GM18499 (cell line): ENCODE measurements around the gene GSTO1.

Experiments
- ATAC-seq: cut with Tn5 transposase; IDR thresholded peaks from one replicate; pipeline ENCODE4 v1.9.1; 2021; ENCODE audit warnings: moderate number of reproducible peaks; ENCODE audit not compliant: insufficient read depth, unreplicated experiment

GSTO1 gene

DNA sequence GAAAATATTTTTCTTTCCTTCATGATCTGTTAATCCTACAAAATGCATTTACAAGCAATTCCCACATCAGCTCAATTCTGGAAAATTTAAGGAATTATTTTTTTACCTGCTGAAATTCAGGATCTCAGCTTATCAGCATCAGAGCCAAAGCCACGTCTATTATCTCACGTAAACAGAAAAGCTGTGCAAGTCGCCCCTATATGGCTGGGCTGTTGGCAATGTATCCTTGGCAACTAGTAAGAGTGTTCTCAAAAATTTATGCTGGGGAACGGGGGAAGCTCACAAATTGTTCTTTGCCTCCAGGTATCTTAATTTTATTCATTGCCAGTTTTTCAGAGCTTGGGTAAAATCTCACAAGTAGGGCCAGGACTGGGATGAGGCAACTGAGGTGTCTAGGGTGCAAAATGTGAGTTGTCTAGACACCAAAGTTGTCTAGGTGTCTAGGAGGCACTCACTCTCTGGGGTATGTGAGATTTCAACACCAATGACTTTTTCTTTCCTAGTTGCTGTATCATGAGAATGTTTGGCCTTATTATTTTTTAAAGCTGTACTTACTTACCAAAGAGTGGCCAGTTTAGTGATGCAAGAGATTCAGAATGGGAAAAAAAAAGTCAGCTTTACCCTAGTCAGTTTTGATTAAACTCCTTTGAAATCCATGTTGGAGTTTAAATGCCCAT is 19.3 kb downstream of the GSTO1 start:
- no peak for ATAC-seq

GRCh38 chr10:104274762-104275721 is 20.4 kb downstream of the GSTO1 start:
- no peak for ATAC-seq

DNA sequence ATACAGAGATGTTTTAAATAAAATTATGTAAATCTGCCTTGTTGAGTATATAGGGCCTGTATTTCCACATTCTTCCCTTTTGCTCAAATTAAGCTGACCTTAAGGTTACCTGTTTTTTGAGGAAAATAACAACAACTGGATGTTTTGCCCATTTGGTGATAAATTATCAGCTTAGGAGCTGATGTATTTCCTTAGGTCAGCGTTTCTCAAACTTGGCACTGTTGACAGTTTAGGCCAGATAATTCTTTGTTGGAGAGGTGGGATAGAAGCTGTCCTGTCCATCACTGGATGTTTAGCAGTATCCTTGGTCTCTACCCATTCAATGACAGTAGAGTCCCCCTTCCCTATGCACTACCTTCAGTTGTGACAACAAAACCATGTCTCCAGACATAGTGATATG is 21.5 kb downstream of the GSTO1 start:
- ATAC-seq: no peak

DNA sequence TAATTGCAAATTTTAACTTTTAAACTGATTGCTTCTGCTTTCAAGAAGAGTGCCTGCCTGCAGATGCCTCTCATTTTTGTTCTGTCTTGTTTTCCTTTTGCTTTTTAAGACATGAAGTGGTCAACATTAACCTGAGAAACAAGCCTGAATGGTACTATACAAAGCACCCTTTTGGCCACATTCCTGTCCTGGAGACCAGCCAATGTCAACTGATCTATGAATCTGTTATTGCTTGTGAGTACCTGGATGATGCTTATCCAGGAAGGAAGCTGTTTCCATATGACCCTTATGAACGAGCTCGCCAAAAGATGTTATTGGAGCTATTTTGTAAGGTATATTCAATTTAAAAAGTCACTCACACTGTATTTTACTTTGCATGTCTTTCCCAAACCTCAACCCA is 23.1 kb downstream of the GSTO1 start:
- no peak for ATAC-seq

DNA sequence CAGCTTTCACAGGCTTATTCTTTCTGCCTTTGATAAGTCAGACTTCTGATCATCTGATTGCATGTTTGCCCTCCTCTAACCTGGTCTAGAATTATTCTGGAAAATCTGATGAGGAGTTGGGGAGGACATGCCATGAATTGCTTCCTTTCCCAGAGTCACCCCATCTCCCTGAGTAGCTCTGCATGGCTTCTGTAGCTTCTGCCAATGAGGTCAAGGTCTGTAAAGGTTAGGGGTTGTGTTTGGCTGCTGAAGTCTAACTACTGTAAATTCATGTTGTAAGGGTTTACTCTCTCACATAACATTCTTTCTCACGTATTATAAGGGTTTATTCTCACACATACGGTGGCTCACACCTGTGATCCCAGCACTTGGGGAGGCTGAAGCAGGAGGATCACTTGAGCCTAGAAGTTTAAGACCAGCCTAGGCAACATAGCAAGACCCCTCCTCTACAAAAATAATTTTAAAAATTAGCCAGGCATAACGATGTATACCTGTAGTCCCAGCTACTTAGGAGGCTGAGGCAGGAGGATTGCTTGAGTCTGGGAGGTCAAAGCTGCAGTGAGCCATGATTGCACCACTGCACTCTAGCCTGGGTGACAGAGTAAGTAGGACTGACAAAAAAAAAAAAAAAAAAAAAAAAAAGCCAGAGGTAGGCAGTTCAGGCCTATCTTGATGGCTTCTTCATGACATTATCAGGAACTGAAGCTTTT is 25.0 kb downstream of the GSTO1 start:
- ATAC-seq: no peak

GRCh38 chr10:104281694-104282093 is 27.0 kb downstream of the GSTO1 start:
- no peak for ATAC-seq

DNA sequence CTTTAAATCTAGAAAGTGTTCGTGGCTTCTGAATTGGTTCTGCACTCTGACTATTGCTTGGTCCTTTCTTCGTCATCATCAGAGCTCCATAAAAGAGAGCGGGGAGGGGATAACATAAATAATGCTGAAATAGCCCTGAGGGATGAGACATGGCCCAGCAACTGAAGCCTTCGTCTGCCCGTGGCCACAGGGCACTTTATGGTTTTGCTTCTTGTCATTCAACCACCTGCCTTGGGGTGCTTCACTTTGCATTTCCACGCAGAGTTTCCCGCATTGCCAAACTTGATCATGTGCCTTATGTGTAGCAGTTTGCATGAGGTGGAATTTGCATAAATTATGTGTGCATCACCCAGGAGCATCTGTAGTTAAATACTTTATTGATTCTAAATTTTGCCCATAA is 30.2 kb downstream of the GSTO1 start:
- no peak for ATAC-seq

GRCh38 chr10:104286939-104287338 is 32.2 kb downstream of the GSTO1 start:
- no peak for ATAC-seq

GRCh38 chr10:104288355-104288754 is 33.7 kb downstream of the GSTO1 start:
- ATAC-seq: no peak

- ATAC-seq: peak; percentile 95
Observed at GRCh38 chr10:104291439-104291951, 36.8 kb downstream of the GSTO1 start.

DNA sequence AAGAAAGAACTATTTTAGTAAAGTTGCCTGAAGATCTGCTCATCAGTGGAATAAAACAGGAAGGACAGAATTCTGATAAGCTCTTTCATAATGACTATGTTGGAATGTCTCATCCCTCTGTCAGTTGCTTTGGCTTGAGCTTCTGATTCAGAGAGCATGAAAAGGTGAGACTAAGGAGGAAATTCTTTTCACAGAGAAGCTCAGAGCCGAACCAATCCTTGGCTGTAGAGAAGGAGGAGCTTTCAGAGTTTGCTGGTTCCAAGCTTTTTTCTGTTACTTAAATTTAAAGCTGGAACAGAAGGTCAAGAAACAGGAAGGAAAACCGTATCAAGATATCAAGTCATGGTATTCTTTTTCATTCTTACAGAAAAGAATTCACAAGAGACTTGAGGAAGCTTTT is 38.3 kb downstream of the GSTO1 start:
- ATAC-seq: no peak

GRCh38 chr10:104293781-104294321 is 39.2 kb downstream of the GSTO1 start:
- no peak for ATAC-seq

- ATAC-seq: no peak
Observed at GRCh38 chr10:104296687-104297436, 42.2 kb downstream of the GSTO1 start.

DNA sequence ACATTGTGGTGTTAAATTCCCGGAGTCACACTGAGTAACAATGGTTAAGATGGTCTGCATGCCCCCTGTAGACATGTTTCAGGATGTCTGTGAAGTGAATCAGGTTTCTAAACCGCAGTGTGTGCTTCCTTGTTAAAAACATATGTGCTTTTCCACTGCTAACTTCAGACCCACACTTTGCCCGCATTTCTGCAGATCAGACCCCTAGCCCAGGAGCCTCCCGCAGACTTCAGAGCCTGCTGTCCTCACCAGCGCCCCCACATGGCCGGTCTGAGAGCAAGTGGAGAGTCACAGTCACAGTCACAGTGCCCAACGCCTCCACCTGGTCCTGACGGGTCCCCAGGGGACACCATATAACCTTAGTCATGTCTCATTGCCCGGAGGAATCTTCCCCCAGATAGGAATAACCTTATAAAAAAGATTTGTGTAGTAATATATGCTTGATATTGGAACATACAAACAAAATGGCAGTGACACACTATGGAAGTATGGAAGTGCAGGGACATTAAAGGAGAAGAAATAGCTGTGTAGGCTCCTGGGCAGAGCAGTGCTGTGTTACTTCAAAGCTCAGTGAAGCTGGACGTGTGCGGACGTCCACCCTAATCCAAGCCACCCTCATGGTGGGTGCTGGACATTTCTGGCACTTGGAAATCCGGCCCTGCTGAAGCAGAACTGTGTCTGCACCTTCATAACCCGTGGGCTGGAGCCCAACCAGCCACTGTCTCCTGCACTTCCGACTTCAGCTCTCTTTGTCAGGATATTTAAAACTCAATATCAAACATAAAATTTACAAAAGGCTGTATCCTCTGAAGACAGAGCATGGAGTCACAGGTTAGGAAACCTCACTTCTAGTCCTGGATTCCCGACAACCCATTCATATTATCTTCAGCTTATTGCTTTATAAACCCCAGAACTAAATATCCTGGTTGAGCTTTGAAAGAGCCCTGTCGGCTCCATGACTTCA is 43.3 kb downstream of the GSTO1 start:
- ATAC-seq: no peak

- no peak for ATAC-seq
Observed at GRCh38 chr10:104299031-104299904, 44.6 kb downstream of the GSTO1 start.

DNA sequence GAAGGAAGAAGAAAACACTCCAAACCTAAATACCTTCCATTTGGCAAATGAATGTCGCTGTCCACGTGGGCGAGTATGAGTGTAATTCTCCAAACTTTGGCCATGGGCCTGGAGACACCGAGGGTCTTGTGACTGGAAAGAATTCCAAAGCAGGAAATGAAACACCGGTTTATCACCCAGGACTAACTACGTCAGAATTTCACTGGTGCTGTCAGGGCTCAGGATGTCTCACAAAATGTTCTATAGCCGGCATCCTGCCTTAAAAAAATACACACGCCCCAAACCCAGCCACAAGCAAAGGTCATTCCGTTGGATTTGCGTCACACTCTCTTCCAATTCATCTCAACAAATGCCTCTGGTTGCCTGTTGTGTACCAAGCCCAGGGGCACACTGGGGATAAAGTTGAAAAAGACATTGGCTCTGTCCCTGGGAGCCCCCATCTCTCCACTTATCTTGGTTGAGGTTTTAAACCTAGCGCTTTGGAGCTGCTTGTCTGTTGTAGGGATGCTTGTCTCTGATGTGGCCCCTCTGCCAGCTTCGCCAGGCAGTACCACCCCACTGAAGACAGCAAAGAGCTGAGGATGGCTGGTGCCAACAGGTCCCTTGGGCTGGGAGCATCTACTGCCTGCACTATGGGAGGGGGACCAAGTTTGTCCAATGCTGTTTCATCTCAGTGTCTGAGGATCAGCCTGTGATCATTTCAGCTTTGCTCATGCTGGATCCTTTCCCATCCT is 45.5 kb downstream of the GSTO1 start:
- ATAC-seq: no peak

DNA sequence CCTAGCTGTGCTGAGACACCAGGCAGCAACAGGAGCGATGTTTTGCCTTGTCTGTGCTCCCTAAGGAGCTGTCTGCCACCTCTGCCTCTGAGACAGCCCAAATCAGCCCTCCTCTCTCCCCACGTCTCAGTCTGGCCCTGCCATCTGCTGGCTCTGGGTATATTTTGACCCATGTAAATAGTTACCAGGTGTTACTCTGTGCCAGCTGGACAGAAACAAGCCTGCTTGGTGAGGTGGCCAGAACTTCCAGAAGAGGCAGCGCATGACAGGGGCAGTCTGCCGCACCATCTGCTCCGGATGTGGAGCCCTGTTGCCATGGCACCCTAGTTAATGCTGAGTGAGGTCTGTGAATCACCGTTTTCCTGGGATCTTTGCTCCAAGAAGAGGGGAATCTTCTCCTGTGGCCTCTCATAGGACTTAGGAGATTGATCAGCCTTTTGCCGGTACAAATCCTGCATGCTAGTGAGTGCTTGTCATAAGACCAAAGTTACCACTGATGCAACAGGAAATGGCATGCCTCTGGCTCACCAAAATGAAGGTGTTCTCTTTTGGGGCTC is 46.1 kb downstream of the GSTO1 start:
- no peak for ATAC-seq
